Ecto neural progenitor cell (in vitro differentiated cells): Measurements from ENCODE around the gene PSMD1.
"Not testable (repeated sequence)": the region's sequence is repeated elsewhere in the genome, so short reads cannot be mapped to it uniquely, and the experiment has no call there.

Experiments used
- DNase-seq: peaks from one replicate; pipeline ENCODE4 v3.0.0-alpha.2; 2018; ENCODE audit warnings: low spot score

Gene PSMD1

GRCh38 chr2:231117922-231118613 lies 61.4 kb downstream of the PSMD1 start:
- no peak for DNase-seq

- DNase-seq = no peak
These were observed 61.9 kb downstream of the PSMD1 start for GRCh38 chr2:231118614-231118942.

- DNase-seq = no peak
These were observed 66.8 kb downstream of the PSMD1 start for GRCh38 chr2:231123362-231123898.

- no peak for DNase-seq
These were observed 68.3 kb downstream of the PSMD1 start, which contains the start of gene HTR2B for GRCh38 chr2:231124838-231125568. Gene HTR2B (minus strand): TSS chr2:231125042. CDS start chr2:231123764, 1,278 bp downstream.

- no peak for DNase-seq
These were observed 69.5 kb downstream of the PSMD1 start for GRCh38 chr2:231126123-231126522.

- no peak for DNase-seq
These were observed 70.8 kb downstream of the PSMD1 start for GRCh38 chr2:231127480-231127879.

- DNase-seq = no peak
These were observed 71.3 kb downstream of the PSMD1 start for GRCh38 chr2:231127936-231128335.

- DNase-seq = no peak
These were observed 71.9 kb downstream of the PSMD1 start for GRCh38 chr2:231128541-231128940.

- DNase-seq = no peak
These were observed 72.5 kb downstream of the PSMD1 start for GRCh38 chr2:231129216-231129615.

- no peak for DNase-seq
These were observed 73.8 kb downstream of the PSMD1 start for GRCh38 chr2:231130336-231131056.

GRCh38 chr2:231132129-231132528 lies 75.5 kb downstream of the PSMD1 start:
- no peak for DNase-seq

GRCh38 chr2:231133365-231134099 lies 76.9 kb downstream of the PSMD1 start:
- DNase-seq = no peak

GRCh38 chr2:231134910-231135655 lies 78.4 kb downstream of the PSMD1 start:
- DNase-seq = no peak

GRCh38 chr2:231138699-231139098 lies 82.0 kb downstream of the PSMD1 start:
- no peak for DNase-seq

- DNase-seq = no peak
These were observed 83.1 kb downstream of the PSMD1 start for GRCh38 chr2:231139796-231140195.

- not testable (repeated sequence) for DNase-seq
These were observed 84.1 kb downstream of the PSMD1 start for GRCh38 chr2:231140808-231141207.

- no peak for DNase-seq
These were observed 88.2 kb downstream of the PSMD1 start for GRCh38 chr2:231144896-231145295.

GRCh38 chr2:231146665-231147064 lies 90.0 kb downstream of the PSMD1 start:
- no peak for DNase-seq

- no peak for DNase-seq
These were observed 96.3 kb downstream of the PSMD1 start for GRCh38 chr2:231152800-231153557.

GRCh38 chr2:231159306-231159705 lies 102.6 kb downstream of the PSMD1 start:
- DNase-seq = no peak

GRCh38 chr2:231160701-231161100 lies 104.0 kb downstream of the PSMD1 start:
- DNase-seq = no peak
